Stimulated activated CD4-positive, alpha-beta T cell treated with anti-CD3 and anti-CD28 coated beads, Interleukin-4, amount 100 ng/mL, for 1 hour (primary cell): ENCODE data around the gene MCM7.

Source experiments
- DNase-seq: peaks from one replicate; pipeline ENCODE4 v3.0.0-alpha.2; 2020

MCM7 gene

GRCh38 chr7:100093054-100093453 lies 8.1 kb downstream of the MCM7 start:
- DNase-seq, result no peak

- no peak for DNase-seq
Measured at GRCh38 chr7:100091411-100092181, 9.6 kb downstream of the MCM7 start.

GRCh38 chr7:100090527-100091410 lies 10.4 kb downstream of the MCM7 start:
- DNase-seq, result no peak

GRCh38 chr7:100089458-100090196 lies 11.6 kb downstream of the MCM7 start:
- no peak for DNase-seq

- peak; percentile 91 for DNase-seq
Measured at GRCh38 chr7:100088621-100089457, 12.4 kb downstream of the MCM7 start, which contains the start of gene COPS6. COPS6 (plus strand) TSS chr7:100088969; CDS start chr7:100088991, 22 bp downstream.

- no peak for DNase-seq
Measured at GRCh38 chr7:100088095-100088620, 13.0 kb downstream of the MCM7 start.

GRCh38 chr7:100087055-100087750 lies 14.0 kb downstream of the MCM7 start:
- DNase-seq, result no peak

- no peak for DNase-seq
Measured at GRCh38 chr7:100085515-100085914, 15.7 kb downstream of the MCM7 start.

GRCh38 chr7:100082978-100083377 lies 18.2 kb downstream of the MCM7 start:
- no peak for DNase-seq

GRCh38 chr7:100081535-100082102 lies 19.6 kb downstream of the MCM7 start, which contains the start of gene ZNF3:
ZNF3 (minus strand) TSS chr7:100081723; CDS start chr7:100077357, 4,366 bp downstream.
- DNase-seq, result peak; percentile 97

GRCh38 chr7:100080907-100081534 lies 20.2 kb downstream of the MCM7 start:
- DNase-seq, result no peak

- DNase-seq, result no peak
Measured at GRCh38 chr7:100079024-100079560, 22.1 kb downstream of the MCM7 start.

- DNase-seq, result no peak
Measured at GRCh38 chr7:100077205-100077604, 24.0 kb downstream of the MCM7 start.

- no peak for DNase-seq
Measured at GRCh38 chr7:100075418-100075817, 25.8 kb downstream of the MCM7 start.

GRCh38 chr7:100074841-100075240 lies 26.4 kb downstream of the MCM7 start:
- no peak for DNase-seq

GRCh38 chr7:100072462-100072861 lies 28.7 kb downstream of the MCM7 start:
- no peak for DNase-seq

GRCh38 chr7:100071018-100071723 lies 30.0 kb downstream of the MCM7 start:
- no peak for DNase-seq

- DNase-seq, result no peak
Measured at GRCh38 chr7:100069991-100070390, 31.2 kb downstream of the MCM7 start.

- DNase-seq, result no peak
Measured at GRCh38 chr7:100066953-100067352, 34.2 kb downstream of the MCM7 start.
